AG10803 (cell line): ENCODE data around the gene FREM1.
A peak's percentile ranks its signal among the peaks of the same experiment; 100 is the strongest.

ENCODE experiments used
- DNase-seq: peaks from one replicate; pipeline ENCODE4 v3.0.0; 2010; ENCODE audit warnings: low read depth
- H3K4me3 ChIP-seq: 2 replicates; pipeline ENCODE4 v1.5.1; 2011; ENCODE audit warnings: mild to moderate bottlenecking, low read length, control low read depth
- TF ChIP-seq, protein P1 (sequence below): conservative IDR thresholded peaks from 2 replicates; pipeline ENCODE4 v1.5.1; 2011; ENCODE audit warnings: mild to moderate bottlenecking, low read length, control low read depth, inconsistent platforms

Gene FREM1

DNA sequence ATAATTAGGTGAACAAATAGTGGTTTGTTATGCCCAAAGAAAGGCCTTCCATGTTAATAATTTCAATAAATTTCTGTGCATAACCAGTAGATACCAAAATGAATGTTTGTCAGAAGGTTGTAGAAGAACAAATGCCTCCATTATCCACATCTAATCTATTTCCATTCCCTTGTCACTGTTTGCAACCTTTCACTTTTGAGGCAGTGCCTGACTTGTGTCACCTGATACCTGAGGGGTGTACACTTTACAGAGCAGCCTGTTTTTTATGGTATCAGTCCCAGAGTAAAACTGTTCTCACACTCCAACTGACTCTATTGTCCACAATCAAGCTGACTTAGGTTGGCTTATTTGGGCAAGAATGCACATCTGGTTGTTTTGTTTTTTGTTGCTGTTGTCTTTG is 40.1 kb downstream of the FREM1 start:
- TF ChIP-seq, protein P1, sequence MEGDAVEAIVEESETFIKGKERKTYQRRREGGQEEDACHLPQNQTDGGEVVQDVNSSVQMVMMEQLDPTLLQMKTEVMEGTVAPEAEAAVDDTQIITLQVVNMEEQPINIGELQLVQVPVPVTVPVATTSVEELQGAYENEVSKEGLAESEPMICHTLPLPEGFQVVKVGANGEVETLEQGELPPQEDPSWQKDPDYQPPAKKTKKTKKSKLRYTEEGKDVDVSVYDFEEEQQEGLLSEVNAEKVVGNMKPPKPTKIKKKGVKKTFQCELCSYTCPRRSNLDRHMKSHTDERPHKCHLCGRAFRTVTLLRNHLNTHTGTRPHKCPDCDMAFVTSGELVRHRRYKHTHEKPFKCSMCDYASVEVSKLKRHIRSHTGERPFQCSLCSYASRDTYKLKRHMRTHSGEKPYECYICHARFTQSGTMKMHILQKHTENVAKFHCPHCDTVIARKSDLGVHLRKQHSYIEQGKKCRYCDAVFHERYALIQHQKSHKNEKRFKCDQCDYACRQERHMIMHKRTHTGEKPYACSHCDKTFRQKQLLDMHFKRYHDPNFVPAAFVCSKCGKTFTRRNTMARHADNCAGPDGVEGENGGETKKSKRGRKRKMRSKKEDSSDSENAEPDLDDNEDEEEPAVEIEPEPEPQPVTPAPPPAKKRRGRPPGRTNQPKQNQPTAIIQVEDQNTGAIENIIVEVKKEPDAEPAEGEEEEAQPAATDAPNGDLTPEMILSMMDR, result no peak
- H3K4me3 ChIP-seq, result no peak overlapping the region
- no peak for DNase-seq

- no peak overlapping the region for H3K4me3 ChIP-seq
- TF ChIP-seq, protein P1, result no peak
- DNase-seq, result no peak
Observed at GRCh38 chr9:14869671-14870070, 40.6 kb downstream of the FREM1 start.

DNA sequence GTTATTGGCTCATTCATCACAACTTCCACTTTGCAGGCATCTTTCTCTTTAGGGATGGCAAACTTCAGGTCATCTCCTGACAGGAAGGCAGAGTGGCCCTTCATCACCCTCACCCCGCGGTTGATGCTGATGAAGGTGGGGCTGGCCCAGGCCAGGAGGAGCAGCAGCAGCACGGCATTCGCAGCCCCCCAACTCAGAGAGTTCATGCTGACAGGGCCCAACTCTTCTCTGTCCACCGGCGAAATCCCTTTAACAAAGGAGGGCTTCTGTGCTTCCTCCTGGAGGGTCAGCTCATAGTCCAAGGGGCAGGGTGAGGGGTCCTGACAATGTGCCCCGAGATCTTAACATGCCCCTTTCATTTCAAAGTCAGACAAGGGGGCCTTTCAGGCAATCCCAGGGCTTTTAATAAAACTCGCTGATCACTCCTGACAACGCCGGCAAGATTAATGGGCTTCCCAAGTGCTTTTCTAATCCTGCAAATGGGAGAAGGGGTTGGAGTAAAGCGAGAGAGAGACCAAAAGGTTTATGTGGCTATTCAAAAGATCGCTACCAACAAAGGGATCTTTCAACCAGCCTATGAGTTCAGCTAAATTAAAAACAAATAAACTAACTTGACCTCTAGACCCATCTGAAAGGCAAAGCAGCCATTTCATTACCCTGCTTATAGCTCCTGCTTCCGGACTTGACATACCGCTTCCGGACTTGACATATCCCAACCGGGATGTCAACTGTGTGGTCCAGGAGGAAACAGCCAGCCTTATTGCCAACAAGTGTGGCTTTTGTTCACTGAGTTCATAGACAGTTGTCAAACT is 41.2 kb downstream of the FREM1 start:
- DNase-seq, result no peak
- TF ChIP-seq, protein P1, result no peak
- H3K4me3 ChIP-seq, result no peak overlapping the region

GRCh38 chr9:14868418-14868771 is 41.8 kb downstream of the FREM1 start:
- TF ChIP-seq, protein P1, result no peak
- no peak overlapping the region for H3K4me3 ChIP-seq

DNA sequence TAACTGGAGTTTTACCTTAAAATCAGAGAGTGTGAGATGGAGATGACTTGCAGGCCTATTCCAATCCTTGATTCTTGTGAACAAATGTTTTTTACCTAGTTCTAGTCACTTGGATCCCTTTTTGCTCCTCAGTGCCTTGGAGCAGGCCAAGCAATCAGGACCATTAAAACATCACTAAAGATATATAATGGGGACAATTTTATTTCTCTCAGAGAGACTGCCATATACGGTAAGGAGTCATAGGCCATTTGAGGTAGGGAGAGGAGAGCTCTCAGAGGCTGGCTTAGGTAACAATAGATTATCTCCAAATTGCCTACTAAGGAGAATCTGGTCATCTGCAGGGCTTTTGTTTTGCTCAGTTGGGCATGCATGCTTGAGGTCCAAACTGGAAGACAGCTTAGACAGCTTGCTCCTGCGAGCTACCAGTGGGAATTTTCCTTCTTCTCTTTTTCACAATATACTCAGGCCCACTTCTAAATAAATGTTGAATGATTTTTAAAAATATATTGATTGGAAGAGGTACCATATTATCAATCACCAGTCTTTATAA is 44.0 kb downstream of the FREM1 start:
- H3K4me3 ChIP-seq, result no peak overlapping the region
- TF ChIP-seq, protein P1, result no peak
- no peak for DNase-seq

More at GRCh38 chr9:14868418-14868771, 41.8 kb downstream of the FREM1 start:
- DNase-seq, result no peak

GRCh38 chr9:14864309-14864708 is 45.9 kb downstream of the FREM1 start:
- DNase-seq, result no peak
- no peak overlapping the region for H3K4me3 ChIP-seq
- TF ChIP-seq, protein P1, result no peak

- peak; percentile 18 for DNase-seq
- TF ChIP-seq, protein P1, result peak; percentile 40
- no peak overlapping the region for H3K4me3 ChIP-seq
Observed at GRCh38 chr9:14863402-14863801, 46.8 kb downstream of the FREM1 start.
